K562 (cell line): Measurements from ENCODE around the gene LRP1B. TPM values are rescaled to one million over a fixed set of nuclear protein-coding genes. Genes with fewer than 3 reads are reported as not detected.

ENCODE experiments used
- ATAC-seq: fragments of 200-7000 bp; cut with Tn5 transposase; 3 replicates; pipeline ENCODE4 v1.9.1; 2020; ENCODE audit warnings: moderate library complexity
- BruUV-seq: library from RNA; stranded (reverse); fragments of 400-500 nt; replicated peaks from 2 replicates; lab custom pipeline; 2021; lab: Mats Ljungman, UMichigan
- CTCF ChIA-PET: fragments of 300-600 bp; formaldehyde crosslinking; extraction: SDS; loops from one replicate; lab custom pipeline; 2021; ENCODE audit warnings: low intra/inter-chr PET ratio; lab: Yijun Ruan, JAX
- POLR2A ChIA-PET: fragments of 300-600, 350-650 bp; sonication (Branson Sonifier 250); formaldehyde crosslinking; extraction: SDS; loops from one replicate; lab custom pipeline; 2021; ENCODE audit warnings: antibody characterized with exemption, inconsistent platforms; lab: Yijun Ruan, JAX
- DNase-seq, 4 experiments: peaks; one replicate each; pipeline versions ENCODE4 v3.0.0 to v3.0.0-alpha.2; 2011 to 2018; ENCODE audit warnings: low spot score in 3 of 4, mixed read lengths in 3 of 4; ENCODE audit errors: extremely low read depth in 1 of 4
- FAIRE-seq: peaks from 2 replicates; lab custom pipeline; 2011; peaks lifted over from hg19 to GRCh38; lab: Jason Lieb, UNC
- H2AFZ ChIP-seq: 2 replicates; pipeline ENCODE4 v1.6.0; 2011; ENCODE audit warnings: low read depth, low read length, control low read depth, inconsistent platforms
- H3K27ac ChIP-seq: fragments of 200-600 bp; 3 replicates; pipeline ENCODE4 v1.8.0; 2011; ENCODE audit warnings: low read depth, mild to moderate bottlenecking, control low read depth, inconsistent platforms, low read length, moderate library complexity, mixed read lengths; ENCODE audit errors: extremely low read depth
- H3K27me3 ChIP-seq, 2 experiments: fragments of 300-600 bp in 1 of 2; 2 replicates in 1 of 2; 3 replicates in 1 of 2; pipeline versions ENCODE4 v1.6.0 to v1.8.0; 2011; ENCODE audit warnings: inconsistent platforms in 2 of 2, low read length in 2 of 2, mild to moderate bottlenecking in 1 of 2, mixed read lengths in 1 of 2, moderate library complexity in 1 of 2; ENCODE audit not compliant: control insufficient read depth in 2 of 2, insufficient read depth in 2 of 2
- H3K36me3 ChIP-seq: fragments of 300-600 bp; 3 replicates; pipeline ENCODE4 v1.8.0; 2011; ENCODE audit warnings: mild to moderate bottlenecking, low read length, inconsistent platforms; ENCODE audit not compliant: control insufficient read depth, insufficient read depth
- H3K4me1 ChIP-seq, 2 experiments: fragments of 200-600 bp in 1 of 2; replicated peaks in 1 of 2; 2 replicates in 1 of 2; 3 replicates in 1 of 2; pipeline versions ENCODE4 v1.5.1 to v1.8.0; 2011; ENCODE audit warnings: inconsistent platforms in 2 of 2, low read length in 2 of 2, mild to moderate bottlenecking in 1 of 2, mixed read lengths in 1 of 2, moderate library complexity in 1 of 2; ENCODE audit not compliant: control insufficient read depth in 2 of 2, insufficient read depth in 2 of 2
- H3K4me2 ChIP-seq: 2 replicates; pipeline ENCODE4 v1.6.1; 2011; ENCODE audit warnings: low read length, control low read depth, inconsistent platforms, mixed read lengths; ENCODE audit not compliant: insufficient read depth
- H3K4me3 ChIP-seq: fragments of 200-600 bp; sonication (generic), shearing (Covaris generic); 2 replicates; pipeline ENCODE4 v1.5.1; 2016; ENCODE audit warnings: control low read depth, inconsistent platforms
- H3K79me2 ChIP-seq: fragments of 200-600 bp; 3 replicates; pipeline ENCODE4 v1.8.0; 2011; ENCODE audit warnings: low read length, inconsistent platforms; ENCODE audit not compliant: control insufficient read depth, insufficient read depth
- H3K9ac ChIP-seq, 2 experiments: 2 replicates each; pipeline versions ENCODE4 v1.6.0 to v1.6.1; 2011; ENCODE audit warnings: low read depth in 2 of 2, low read length in 2 of 2, control low read depth in 1 of 2, inconsistent platforms in 1 of 2, mild to moderate bottlenecking in 1 of 2, mixed read lengths in 1 of 2; ENCODE audit not compliant: insufficient read depth in 1 of 2
- H3K9me1 ChIP-seq: one replicate; pipeline ENCODE4 v1.6.0; 2011; ENCODE audit warnings: inconsistent platforms, mild to moderate bottlenecking, low read length, moderate library complexity; ENCODE audit not compliant: control insufficient read depth, insufficient read depth
- H3K9me3 ChIP-seq: replicated peaks from 2 replicates; pipeline ENCODE4 v1.5.1; 2011; ENCODE audit warnings: low read depth, low read length, inconsistent platforms; ENCODE audit not compliant: control insufficient read depth, insufficient read depth
- H4K20me1 ChIP-seq: replicated peaks from 2 replicates; pipeline ENCODE4 v1.6.1; 2011; ENCODE audit warnings: low read length, inconsistent platforms, mixed read lengths; ENCODE audit not compliant: control insufficient read depth, insufficient read depth
- ARHGAP35 ChIP-seq: fragments of 450-650 bp; IDR thresholded peaks from 2 replicates; pipeline ENCODE4 v1.6.1; 2018; ENCODE audit not compliant: partially characterized antibody
- ATF6 ChIP-seq: sonication (generic); formaldehyde crosslinking; IDR thresholded peaks from 2 replicates; pipeline ENCODE4 v1.4.0; 2020; ENCODE audit warnings: mild to moderate bottlenecking, missing genetic modification reagents
- EHMT2 ChIP-seq: fragments of 450-650 bp; IDR thresholded peaks from 2 replicates; pipeline ENCODE4 v1.6.1; 2018; ENCODE audit warnings: antibody characterized with exemption
- GTF2B ChIP-seq: IDR thresholded peaks from 2 replicates; pipeline ENCODE4 v1.6.1; 2011; ENCODE audit not compliant: insufficient read length; ENCODE audit errors: extremely low read depth
- HDAC6 ChIP-seq: IDR thresholded peaks from 2 replicates; pipeline ENCODE4 v1.6.1; 2012; ENCODE audit warnings: low read depth, mild to moderate bottlenecking, control low read depth, inconsistent platforms, low read length, moderate library complexity
- HINFP ChIP-seq: fragments of 450-650 bp; conservative IDR thresholded peaks from 2 replicates; pipeline ENCODE4 v1.6.1; 2016; ENCODE audit warnings: missing genetic modification characterization, low read depth, mild to moderate bottlenecking, control low read depth, missing compliant biosample characterization
- MED1 ChIP-seq: sonication (generic); formaldehyde crosslinking; IDR thresholded peaks from 2 replicates; pipeline ENCODE4 v1.8.1; 2023; ENCODE audit warnings: missing genetic modification reagents, borderline replicate concordance
- MTA1 ChIP-seq: fragments of 450-650 bp; IDR thresholded peaks from 2 replicates; pipeline ENCODE4 v1.6.1; 2017; ENCODE audit warnings: borderline replicate concordance
- PHTF2 ChIP-seq: fragments of 250-450 bp; sonication (Bioruptor Pico); IDR thresholded peaks from 2 replicates; pipeline ENCODE4 v1.5.0; 2021; ENCODE audit warnings: mild to moderate bottlenecking
- RBBP5 ChIP-seq: fragments of 200-600 bp; sonication (generic); IDR thresholded peaks from 2 replicates; pipeline ENCODE4 v1.6.1; 2012; ENCODE audit warnings: borderline replicate concordance, mild to moderate bottlenecking, low read length, control low read depth, inconsistent platforms; ENCODE audit not compliant: insufficient read depth, poor library complexity, severe bottlenecking
- SIRT6 ChIP-seq: IDR thresholded peaks from one replicate; pipeline ENCODE4 v1.6.1; 2012; ENCODE audit warnings: low read depth, mild to moderate bottlenecking, control low read depth, inconsistent platforms, low read length, moderate library complexity
- TCF7 ChIP-seq: sonication (generic); IDR thresholded peaks from 2 replicates; pipeline ENCODE4 v1.6.1; 2016; ENCODE audit warnings: antibody characterized with exemption, borderline replicate concordance
- ZHX1 ChIP-seq: fragments of 150-350 bp; conservative IDR thresholded peaks from 2 replicates; pipeline ENCODE4 v1.6.1; 2014; ENCODE audit warnings: low read length
- ZNF12 ChIP-seq: sonication (generic); formaldehyde crosslinking; IDR thresholded peaks from 2 replicates; pipeline ENCODE4 v1.4.0; 2020; ENCODE audit warnings: mild to moderate bottlenecking, missing genetic modification reagents
- ZNF121 ChIP-seq: sonication (generic); formaldehyde crosslinking; conservative IDR thresholded peaks from 2 replicates; pipeline ENCODE4 v1.8.0; 2022; ENCODE audit warnings: missing genetic modification reagents
- ZNF184 ChIP-seq: sonication (generic); formaldehyde crosslinking; IDR thresholded peaks from 2 replicates; pipeline ENCODE4 v1.5.0; 2020; ENCODE audit warnings: missing genetic modification reagents
- ZNF274 ChIP-seq: IDR thresholded peaks from 2 replicates; pipeline ENCODE4 v1.6.1; 2011; ENCODE audit warnings: low read depth, mild to moderate bottlenecking, low read length, moderate library complexity, borderline replicate concordance
- WGBS: fragments of 100-300 bp; shearing (Covaris generic); methylation state at CpG from one replicate; pipeline ENCODE4 v1.1.6; 2016; ENCODE audit warnings: low coverage, mixed read lengths; ENCODE audit not compliant: insufficient coverage; ENCODE audit errors: missing lambda C conversion rate; 5-methylcytosine and 5-hydroxymethylcytosine counted together
- in situ Hi-C: fragments of 300-500 bp; cut with MboI; formaldehyde crosslinking; loops from 4 replicates; pipeline ENCODE4 v1.15.0; 2018; ENCODE audit warnings: inconsistent platforms, mixed read lengths
- intact Hi-C: fragments of 100-400 bp; cut with micrococcal nuclease; formaldehyde crosslinking; loops from 2 replicates; pipeline ENCODE4 v1.14.2; 2022
- polyA plus RNA-seq, 8 experiments: library from polyadenylated mRNA; depleted of rRNA in 4 of 8; stranded (reverse) in 5 of 8; unstranded in 3 of 8; fragments of >200 nt; fragmentation: Nextera tagmentation in 2 of 8; fragmentation: Illumina TruSeq in 1 of 8; extraction: Ambion mirVana in 2 of 8; extraction: Trizol in 1 of 8; gene quantifications; 2 replicates each; pipeline versions ENCODE4 v1.2.1 to v1.2.3, GENCODE V29; 2011 to 2014; ENCODE audit warnings: inconsistent platforms in 1 of 8, missing spikeins in 1 of 8
- total RNA-seq, 7 experiments: library from RNA; depleted of rRNA in 6 of 7; stranded (reverse); fragments of >200 nt in 6 of 7; fragmentation: Illumina TruSeq in 2 of 7; extraction: Trizol in 2 of 7; gene quantifications; 2 replicates each; pipeline versions ENCODE4 v1.2.1 to v1.2.3, GENCODE V29; 2011 to 2021; ENCODE audit warnings: low replicate concordance in 1 of 7

LRP1B gene
- total and polyA plus RNA-seq, 9 of the 15 experiments (the other 6 are each of a cell fraction or from before 2014, with no cell fraction given): not detected

- FAIRE-seq: no peak
- H3K27ac ChIP-seq: no peak overlapping the region
- no peaks in the 10 kb centered on the region for H3K4me1 ChIP-seq
- H4K20me1 ChIP-seq: no peaks in the 10 kb centered on the region
- no peaks in the 10 kb centered on the region for H3K9me3 ChIP-seq
- BruUV-seq: no TSS peak
- H3K4me3 ChIP-seq: no peak overlapping the region
- no peaks in the 10 kb centered on the region for H3K9me1 ChIP-seq
- 0% methylated on average over 1 of the region's 1 CpG for WGBS
- no peak overlapping the region for H2AFZ ChIP-seq
- no peak overlapping the region for H3K9ac ChIP-seq
- H3K79me2 ChIP-seq: no peaks in the 10 kb centered on the region
- in situ Hi-C loops: no loop called here
- POLR2A ChIA-PET: no interaction called here
- CTCF ChIA-PET: no interaction called here
- H3K36me3 ChIP-seq: no peaks in the 10 kb centered on the region
- no peaks in the 10 kb centered on the region for H3K27me3 ChIP-seq
- no peak overlapping the region for H3K4me2 ChIP-seq
- ATAC-seq: no peak
- intact Hi-C loops: no loop called here
- DNase-seq: no peak
- TF ChIP-seq PHTF2 (CRISPR knock-in tag) (no peak), ZHX1 (no peak), ZNF184 (CRISPR knock-in tag) (no peak), TCF7 (no peak), ZNF274 (no peak), ZNF12 (no peak), ARHGAP35 (no peak), MTA1 (no peak), HINFP (tag) (no peak), ATF6 (no peak), SIRT6 (no peak), GTF2B (no peak), MED1 (CRISPR knock-in tag) (no peak), HDAC6 (no peak), RBBP5 (no peak), EHMT2 (no peak), ZNF121 (CRISPR knock-in tag) (no peak)
These were observed 172.9 kb downstream of the LRP1B start for GRCh38 chr2:141957827-141958450.
